Fibroblast of skin of right quadriceps (primary cell): ENCODE results near the gene FUT6.
"Not testable (repeated sequence)": the region's sequence is repeated elsewhere in the genome, so short reads cannot be mapped to it uniquely, and the experiment has no call there.

Source experiments
- DNase-seq: peaks from one replicate; pipeline ENCODE4 v3.0.0-alpha.2; 2013

The FUT6 gene

GRCh38 chr19:5857203-5858081 is 17.9 kb upstream of the FUT6 start:
- DNase-seq = no peak

DNA sequence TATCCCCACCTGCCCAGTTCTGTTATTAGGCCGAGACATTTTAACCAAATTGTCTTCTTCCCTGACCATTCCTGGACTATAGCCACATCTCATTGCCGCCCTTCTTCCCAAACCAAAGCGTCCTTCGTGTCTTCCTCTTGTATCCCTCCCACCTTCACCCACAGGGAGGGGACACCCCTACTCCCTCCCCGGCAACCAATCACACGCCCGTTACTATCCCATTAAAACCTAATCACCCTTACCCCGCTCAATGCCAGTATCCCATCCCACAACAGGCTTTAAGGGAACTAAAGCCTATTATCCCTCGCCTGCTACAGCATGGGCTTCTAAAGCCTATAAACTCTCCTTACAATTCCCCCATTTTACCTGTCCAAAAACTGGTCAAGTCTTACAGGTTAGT is 15.6 kb upstream of the FUT6 start:
- DNase-seq = not testable (repeated sequence)

GRCh38 chr19:5854121-5854520 is 14.6 kb upstream of the FUT6 start:
- DNase-seq = not testable (repeated sequence)

- DNase-seq = no peak
These were observed 11.8 kb upstream of the FUT6 start, which contains the start of gene FUT3 for GRCh38 chr19:5851302-5851701. Gene FUT3 (minus strand): TSS chr19:5851449.

DNA sequence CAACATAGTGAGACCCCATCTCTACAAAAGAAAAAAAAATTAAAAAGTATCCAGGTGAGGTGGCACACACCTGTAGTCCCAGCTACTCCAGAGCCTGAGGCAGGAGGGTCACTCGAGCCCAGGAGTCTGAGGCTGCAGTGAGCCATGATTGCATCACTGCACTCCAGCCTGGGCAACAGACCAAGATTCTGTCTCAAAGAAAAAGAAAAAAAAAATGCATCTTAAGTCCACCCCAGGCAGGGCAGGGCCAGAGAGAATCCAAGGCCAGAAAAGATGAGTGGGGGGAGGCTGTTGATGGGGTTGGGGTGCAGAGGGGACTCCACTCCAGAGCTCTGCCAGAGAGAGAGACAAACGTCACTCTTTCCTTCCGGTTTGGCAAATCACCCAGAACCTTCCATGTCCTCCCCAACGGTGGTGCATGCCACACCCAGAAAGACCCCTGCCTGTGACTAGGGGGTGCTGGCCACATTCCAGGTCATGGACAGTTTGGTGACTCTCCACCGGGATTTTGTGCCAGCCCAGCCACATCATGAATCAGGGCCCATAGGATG is 11.3 kb upstream of the FUT6 start:
- peak; percentile 54 for DNase-seq

GRCh38 chr19:5850189-5850588 is 10.7 kb upstream of the FUT6 start:
- no peak for DNase-seq

DNA sequence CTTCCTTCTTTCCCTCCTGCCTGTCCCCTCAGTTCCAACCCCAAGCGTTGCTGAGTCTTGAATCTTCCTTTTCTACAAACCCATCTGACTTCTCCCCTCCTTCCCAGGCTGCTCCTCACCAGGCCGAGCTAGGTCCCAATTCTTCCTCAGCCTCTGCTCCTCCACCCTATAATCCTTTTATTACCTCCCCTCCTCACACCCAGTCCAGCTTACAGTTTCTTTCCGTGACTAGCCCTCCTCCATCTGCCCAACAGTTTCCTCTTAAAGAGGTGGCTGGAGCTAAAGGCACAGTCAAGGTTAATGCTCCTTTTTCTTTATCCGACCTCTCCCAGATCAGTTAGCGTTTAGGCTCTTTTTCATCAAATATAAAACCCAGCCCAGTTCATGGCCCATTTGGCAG is 9.1 kb upstream of the FUT6 start:
- not testable (repeated sequence) for DNase-seq

DNA sequence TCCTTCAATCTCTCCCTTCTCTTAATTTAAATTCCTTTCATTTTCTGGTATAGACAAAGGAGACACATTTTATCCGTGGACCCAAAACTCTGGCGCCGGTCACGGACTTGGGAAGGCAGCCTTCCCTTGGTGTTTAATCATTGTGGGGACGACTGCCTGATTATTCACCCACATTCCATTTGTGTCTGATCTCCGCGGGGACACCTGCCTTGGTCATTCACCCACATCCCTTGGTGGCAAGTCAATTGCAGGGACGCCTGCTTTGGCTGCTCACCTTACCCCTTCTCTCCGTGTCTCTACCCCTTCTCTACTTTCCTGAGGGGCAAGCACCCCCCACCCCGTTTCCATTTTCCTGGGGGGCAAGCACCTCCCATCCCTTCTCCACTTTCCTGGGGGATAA is 8.3 kb upstream of the FUT6 start:
- DNase-seq = not testable (repeated sequence)

GRCh38 chr19:5844456-5845433 is 5.2 kb upstream of the FUT6 start:
- DNase-seq = no peak

GRCh38 chr19:5843295-5843927 is 3.9 kb upstream of the FUT6 start:
- no peak for DNase-seq

GRCh38 chr19:5841735-5842111 is 2.2 kb upstream of the FUT6 start:
- not testable (repeated sequence) for DNase-seq

DNA sequence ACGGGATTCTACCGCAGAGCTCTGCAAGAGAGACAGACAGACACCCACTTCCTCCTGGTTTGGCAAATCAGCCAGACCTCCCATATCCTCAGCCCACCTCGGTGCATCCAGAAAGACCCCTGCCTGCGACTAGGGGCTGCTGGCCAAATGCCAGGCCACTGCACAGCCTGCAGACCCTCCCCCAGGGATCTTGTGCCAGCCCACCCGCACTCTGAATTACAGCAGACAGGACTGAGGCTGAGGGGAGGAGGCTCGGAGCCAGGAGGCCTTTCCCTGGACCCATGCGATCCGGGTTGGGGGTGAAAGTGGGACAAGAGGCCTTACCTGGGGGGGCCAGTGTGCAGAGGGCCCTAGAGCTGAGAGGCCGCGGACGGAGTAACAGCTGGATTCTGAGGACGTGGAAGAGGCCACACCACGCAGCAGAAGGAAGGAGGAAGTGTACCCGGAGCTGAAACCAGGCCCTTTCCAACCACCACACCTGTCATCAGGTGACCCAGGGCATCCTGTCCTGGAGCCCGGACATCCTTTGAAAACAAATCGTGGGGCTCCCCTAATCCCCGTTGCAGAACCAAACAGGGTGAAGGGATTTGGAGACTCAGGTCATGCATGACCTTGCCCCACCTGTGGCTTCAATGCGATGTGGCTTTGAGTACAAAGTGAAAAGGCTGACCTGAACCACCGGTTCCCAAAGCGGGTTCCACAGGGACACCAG is 993 bp downstream of the FUT6 start:
- DNase-seq = no peak

DNA sequence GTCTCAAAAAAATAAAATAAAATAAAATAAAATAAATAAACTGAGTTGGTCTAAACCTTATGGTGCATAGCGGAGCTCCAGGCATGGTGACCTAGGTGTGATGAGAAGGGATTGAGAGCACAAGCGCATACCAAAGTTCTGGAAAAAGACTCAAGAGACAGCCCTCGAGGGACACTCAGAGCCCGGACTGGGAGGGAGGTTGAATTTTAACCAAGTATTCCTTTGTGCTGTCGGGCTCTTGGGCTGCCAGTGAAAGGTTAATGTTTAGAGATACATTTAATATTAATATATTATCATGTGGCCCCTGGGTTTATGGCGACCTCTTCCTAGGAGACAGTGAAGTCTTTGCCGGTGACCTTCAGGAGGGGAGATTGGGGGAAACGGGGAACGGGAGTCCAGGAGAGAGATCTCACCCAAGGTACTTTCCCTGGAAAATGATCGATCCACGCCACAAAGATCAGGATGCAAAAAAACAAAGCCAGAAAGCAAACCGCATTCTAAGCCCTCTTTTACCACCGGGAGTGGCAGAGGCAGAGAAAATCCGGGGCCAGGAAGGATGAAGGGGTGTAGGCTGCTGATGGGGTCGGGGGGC is 1.6 kb downstream of the FUT6 start:
- DNase-seq = no peak

DNA sequence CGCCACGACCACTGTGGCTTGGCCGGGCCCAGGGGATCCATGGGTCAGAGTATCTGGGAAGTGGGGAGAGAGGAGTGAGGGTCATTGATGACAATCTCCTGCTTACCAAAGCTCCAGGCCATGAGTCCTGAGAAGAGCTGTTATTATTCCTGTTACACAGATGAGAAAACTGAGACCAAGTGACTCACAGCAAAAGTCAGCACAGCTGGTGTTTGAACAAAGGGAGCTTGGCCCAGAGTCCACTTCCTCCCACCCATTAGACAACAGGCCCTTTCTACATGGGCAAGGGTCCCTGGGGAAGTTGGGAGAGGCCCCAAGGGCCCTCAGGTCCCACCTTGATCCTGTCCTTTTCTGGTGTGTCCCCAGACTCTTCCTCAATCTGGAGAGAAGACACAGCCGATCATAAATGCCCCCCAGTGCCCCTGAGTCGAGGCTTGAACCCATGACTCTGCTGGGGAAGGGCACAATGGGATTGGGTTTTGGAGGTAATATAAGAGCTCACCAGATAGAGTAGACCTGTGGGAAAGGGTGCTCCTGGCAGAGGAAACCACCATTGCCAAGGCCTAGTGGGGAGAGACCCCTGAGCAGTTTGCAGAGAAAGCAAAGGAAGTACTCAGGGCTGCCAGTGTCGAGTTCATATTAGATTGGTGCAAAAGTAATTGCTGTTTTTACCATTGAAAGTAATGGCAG is 6.8 kb downstream of the FUT6 start:
- no peak for DNase-seq

DNA sequence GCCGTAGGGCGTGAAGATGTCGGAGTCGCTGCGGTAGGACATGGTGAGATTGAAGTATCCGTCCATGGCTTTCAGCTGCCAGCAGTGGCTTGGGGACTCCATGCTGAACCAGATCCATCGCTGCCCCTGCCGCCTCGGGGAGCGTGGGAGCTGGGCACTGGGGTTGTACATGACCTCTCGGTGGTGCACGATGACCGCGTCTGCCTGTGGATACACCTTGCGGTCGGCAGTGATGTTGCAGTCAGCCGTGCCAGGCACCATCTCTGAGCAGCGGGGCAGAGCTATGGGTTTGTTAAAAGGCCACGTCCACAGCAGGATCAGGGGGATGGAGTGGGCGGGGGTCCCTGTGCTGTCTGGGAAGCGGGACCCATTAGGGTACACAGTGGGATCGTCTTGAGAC is 7.4 kb downstream of the FUT6 start:
- DNase-seq = no peak

DNA sequence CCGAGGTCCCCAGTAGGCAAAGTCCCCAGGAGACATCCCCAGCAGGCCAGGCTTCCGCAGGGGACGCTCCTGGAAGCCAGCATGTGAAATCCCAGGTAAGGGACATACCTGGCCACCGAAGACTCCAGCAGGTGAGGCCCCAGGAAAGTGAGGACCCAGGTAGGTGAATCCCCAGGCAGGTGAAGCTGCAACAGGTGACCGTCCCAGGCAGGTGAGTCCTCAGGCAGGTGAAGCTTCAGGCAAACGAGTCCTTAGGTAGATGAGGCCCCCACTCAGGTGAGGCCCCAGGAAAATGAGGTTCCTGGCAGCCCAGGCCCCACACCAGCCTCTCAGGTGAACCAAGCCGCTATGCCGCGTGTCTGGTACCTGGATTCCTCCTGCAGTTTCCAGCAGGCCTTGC is 8.3 kb downstream of the FUT6 start:
- DNase-seq = no peak

DNA sequence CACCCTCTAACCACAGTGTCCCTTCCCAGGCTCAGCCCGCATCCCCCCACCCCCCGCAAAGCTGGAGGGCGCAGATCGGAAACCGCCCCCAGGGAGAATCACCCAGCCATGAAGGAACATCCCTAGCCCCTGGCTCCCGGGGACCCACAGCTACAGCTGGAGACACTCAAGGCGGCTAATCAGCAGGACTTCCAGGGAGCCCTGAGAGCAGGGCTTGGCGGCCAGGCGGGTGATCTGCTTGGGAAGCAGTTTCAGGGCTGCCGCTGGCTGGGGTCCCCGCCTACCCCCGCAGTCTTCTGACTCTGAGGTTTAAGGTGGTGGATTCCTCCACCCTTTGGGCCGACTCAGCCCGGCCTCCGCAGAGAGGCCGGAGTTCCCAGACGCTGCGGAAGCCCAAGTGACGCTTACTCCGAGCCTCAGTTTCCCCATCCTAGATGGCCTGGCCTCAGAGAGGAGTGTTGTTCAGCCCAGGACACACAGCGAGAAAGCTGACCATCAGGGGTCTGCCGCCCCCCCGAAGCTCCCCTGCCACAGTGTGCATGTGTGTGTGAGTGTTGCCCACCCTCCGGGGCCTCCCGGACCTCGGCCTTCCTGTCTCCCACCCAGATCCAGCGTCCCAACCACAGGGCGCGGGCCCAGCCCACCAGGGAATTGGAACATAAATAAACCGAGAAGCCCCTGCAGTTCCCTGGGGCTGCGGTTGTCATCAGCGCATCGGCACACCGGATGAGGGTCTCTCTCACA is 9.8 kb downstream of the FUT6 start:
- DNase-seq = no peak

GRCh38 chr19:5828661-5829566 is 10.6 kb downstream of the FUT6 start:
- peak; percentile 13 for DNase-seq
